GM18867 (cell line): ENCODE measurements around the gene SLC13A1.
"Not testable (repeated sequence)": the region's sequence is repeated elsewhere in the genome, so short reads cannot be mapped to it uniquely, and the experiment has no call there.

Experiments
- ATAC-seq: cut with Tn5 transposase; IDR thresholded peaks from one replicate; pipeline ENCODE4 v1.9.1; 2021; ENCODE audit warnings: mild to moderate bottlenecking, moderate library complexity; ENCODE audit not compliant: unreplicated experiment

Gene SLC13A1

GRCh38 chr7:123131961-123132360 is 67.8 kb downstream of the SLC13A1 start:
- ATAC-seq = no peak

- no peak for ATAC-seq
Observed at GRCh38 chr7:123131556-123131955, 68.2 kb downstream of the SLC13A1 start.

GRCh38 chr7:123131140-123131539 is 68.6 kb downstream of the SLC13A1 start:
- no peak for ATAC-seq

GRCh38 chr7:123126691-123127090 is 73.1 kb downstream of the SLC13A1 start:
- ATAC-seq = no peak

GRCh38 chr7:123126171-123126570 is 73.6 kb downstream of the SLC13A1 start:
- ATAC-seq = no peak

- ATAC-seq = no peak
Observed at GRCh38 chr7:123125231-123125630, 74.5 kb downstream of the SLC13A1 start.

GRCh38 chr7:123122916-123123315 is 76.9 kb downstream of the SLC13A1 start:
- ATAC-seq = no peak

GRCh38 chr7:123120286-123120685 is 79.5 kb downstream of the SLC13A1 start:
- ATAC-seq = no peak

GRCh38 chr7:123115331-123115730 is 84.4 kb downstream of the SLC13A1 start:
- ATAC-seq = no peak

GRCh38 chr7:123114288-123114687 is 85.5 kb downstream of the SLC13A1 start:
- no peak for ATAC-seq

GRCh38 chr7:123112833-123113232 is 86.9 kb downstream of the SLC13A1 start:
- ATAC-seq = no peak

GRCh38 chr7:123099712-123100111 is 100.1 kb downstream of the SLC13A1 start:
- ATAC-seq = no peak

- ATAC-seq = no peak
Observed at GRCh38 chr7:123096976-123097375, 102.8 kb downstream of the SLC13A1 start.

- ATAC-seq = no peak
Observed at GRCh38 chr7:123096434-123096833, 103.3 kb downstream of the SLC13A1 start.

- ATAC-seq = no peak
Observed at GRCh38 chr7:123090456-123090855, 109.3 kb downstream of the SLC13A1 start.

GRCh38 chr7:123086910-123087309 is 112.9 kb downstream of the SLC13A1 start:
- ATAC-seq = not testable (repeated sequence)

GRCh38 chr7:123084861-123085260 is 114.9 kb downstream of the SLC13A1 start:
- ATAC-seq = not testable (repeated sequence)

GRCh38 chr7:123079021-123079420 is 120.7 kb downstream of the SLC13A1 start:
- ATAC-seq = no peak

GRCh38 chr7:123075838-123076467 is 123.8 kb downstream of the SLC13A1 start:
- peak; percentile 79 for ATAC-seq

- peak; percentile 84 for ATAC-seq
Observed at GRCh38 chr7:123070702-123071286, 129.0 kb downstream of the SLC13A1 start.

GRCh38 chr7:123067814-123068213 is 132.0 kb downstream of the SLC13A1 start:
- ATAC-seq = no peak
